HCT116 (cell line): ENCODE measurements around the gene PBX1. TPM values are rescaled to one million over a fixed set of nuclear protein-coding genes. Genes with fewer than 3 reads are reported as not detected.

Source experiments
- ATAC-seq: fragments of 200-7000 bp; cut with Tn5 transposase; 2 replicates; pipeline ENCODE4 v1.9.1; 2020; ENCODE audit warnings: mild to moderate bottlenecking, moderate library complexity
- BruUV-seq: library from RNA; stranded (reverse); fragments of 400-500 nt; replicated peaks from 2 replicates; lab custom pipeline; 2021; lab: Mats Ljungman, UMichigan
- CTCF ChIA-PET: fragments of 300-600 bp; sonication (Branson Sonifier 250); formaldehyde crosslinking; loops from one replicate; lab custom pipeline; 2021; ENCODE audit warnings: antibody characterized with exemption; lab: Charles Lee
- POLR2A ChIA-PET: fragments of 300-600, 350-600 bp; sonication (Branson Sonifier 250); formaldehyde crosslinking; loops from one replicate; lab custom pipeline; 2021; ENCODE audit warnings: antibody characterized with exemption; lab: Charles Lee
- RAD21 ChIA-PET, 2 experiments: fragments of 300-600 bp; sonication (Branson Sonifier 250); formaldehyde crosslinking; loops; one replicate each; lab custom pipeline; 2023; ENCODE audit warnings: low total read pairs in 2 of 2; ENCODE audit not compliant: uncharacterized antibody in 2 of 2, unreplicated experiment in 2 of 2, low non-redundant PET in 1 of 2; lab: Charles Lee
- DNase-seq: peaks from one replicate; pipeline ENCODE4 v3.0.0-alpha.2; 2010; ENCODE audit warnings: low read depth, low spot score
- H2AFZ ChIP-seq: fragments of 200-600 bp; shearing (Covaris generic), sonication (generic); 2 replicates; pipeline ENCODE4 v1.6.1; 2017; ENCODE audit warnings: low read depth, mixed run types, mixed read lengths, antibody characterized with exemption, low read length; ENCODE audit not compliant: poor library complexity, severe bottlenecking
- H3K27ac ChIP-seq: 2 replicates; pipeline ENCODE4 v1.5.1; 2012; ENCODE audit warnings: low read depth, low read length
- H3K27me3 ChIP-seq: fragments of 200-600 bp; sonication (generic); 2 replicates; pipeline ENCODE4 v1.6.1; 2016; ENCODE audit warnings: mixed run types, low read length, mixed read lengths; ENCODE audit not compliant: insufficient read depth
- H3K36me3 ChIP-seq, 2 experiments: fragments of 200-500 bp in 1 of 2; fragments of 200-600 bp in 1 of 2; sonication (Bioruptor generic) in 1 of 2; sonication (generic) in 1 of 2; 2 replicates each; pipeline versions ENCODE4 v1.5.1 to v1.6.1; 2014 to 2016; ENCODE audit warnings: low read length in 2 of 2, inconsistent platforms in 1 of 2, mixed read lengths in 1 of 2, mixed run types in 1 of 2; ENCODE audit not compliant: insufficient read depth in 2 of 2, control insufficient read depth in 1 of 2
- H3K4me1 ChIP-seq, 2 experiments: fragments of 200-600 bp in 1 of 2; sonication (generic) in 1 of 2; 2 replicates each; pipeline versions ENCODE4 v1.5.1 to v1.6.1; 2012 to 2017; ENCODE audit warnings: low read length in 2 of 2, inconsistent platforms in 1 of 2, mild to moderate bottlenecking in 1 of 2, mixed read lengths in 1 of 2, mixed run types in 1 of 2, moderate library complexity in 1 of 2; ENCODE audit not compliant: insufficient read depth in 2 of 2, control insufficient read depth in 1 of 2
- H3K4me2 ChIP-seq: fragments of 200-600 bp; sonication (generic); 2 replicates; pipeline ENCODE4 v1.6.1; 2017; ENCODE audit warnings: mixed run types, low read length, mixed read lengths
- H3K4me3 ChIP-seq, 2 experiments: fragments of 200-600 bp in 1 of 2; sonication (generic) in 1 of 2; replicated peaks in 1 of 2; 2 replicates each; pipeline ENCODE4 v1.5.1; 2011 to 2016; ENCODE audit warnings: low read length in 2 of 2, control low read depth in 1 of 2, low read depth in 1 of 2, mild to moderate bottlenecking in 1 of 2, mixed read lengths in 1 of 2, mixed run types in 1 of 2
- H3K79me2 ChIP-seq: fragments of 200-600 bp; sonication (generic); 2 replicates; pipeline ENCODE4 v1.6.1; 2017; ENCODE audit warnings: mild to moderate bottlenecking, mixed run types, low read length, moderate library complexity, mixed read lengths; ENCODE audit not compliant: insufficient read depth
- H3K9ac ChIP-seq: fragments of 200-600 bp; sonication (generic); 2 replicates; pipeline ENCODE4 v1.6.1; 2016; ENCODE audit warnings: low read length, mixed read lengths
- H3K9me2 ChIP-seq: fragments of 200-600 bp; sonication (generic), shearing (Covaris generic); 2 replicates; pipeline ENCODE4 v1.6.1; 2017; ENCODE audit warnings: mixed run types, mild to moderate bottlenecking, moderate library complexity; ENCODE audit not compliant: insufficient read depth
- H3K9me3 ChIP-seq, 2 experiments: fragments of 200-500 bp in 1 of 2; fragments of 200-600 bp in 1 of 2; sonication (Bioruptor generic) in 1 of 2; sonication (generic) in 1 of 2; 2 replicates each; pipeline ENCODE4 v1.6.1; 2014 to 2017; ENCODE audit warnings: low read length in 2 of 2, mixed read lengths in 2 of 2, inconsistent platforms in 1 of 2, low read depth in 1 of 2, mild to moderate bottlenecking in 1 of 2, mixed run types in 1 of 2, moderate library complexity in 1 of 2; ENCODE audit not compliant: control insufficient read depth in 1 of 2, insufficient read depth in 1 of 2
- H4K20me1 ChIP-seq: fragments of 200-600 bp; sonication (generic), shearing (Covaris generic); 2 replicates; pipeline ENCODE4 v1.6.1; 2017; ENCODE audit warnings: mixed run types, mild to moderate bottlenecking, moderate library complexity; ENCODE audit not compliant: insufficient read depth
- CTCF ChIP-seq, 3 experiments: fragments of 200-600 bp in 1 of 3; sonication (generic) in 1 of 3; IDR thresholded peaks in 2 of 3; conservative IDR thresholded peaks in 1 of 3; 2 replicates each; pipeline ENCODE4 v1.5.1; 2012 to 2017; ENCODE audit warnings: low read depth in 2 of 3, low read length in 2 of 3, antibody characterized with exemption in 1 of 3, borderline replicate concordance in 1 of 3, control low read depth in 1 of 3, mild to moderate bottlenecking in 1 of 3, mixed read lengths in 1 of 3, mixed run types in 1 of 3, moderate library complexity in 1 of 3; ENCODE audit not compliant: insufficient read depth in 1 of 3
- EGR1 ChIP-seq: IDR thresholded peaks from 2 replicates; pipeline ENCODE4 v1.6.1; 2012; ENCODE audit warnings: low read depth
- ELF1 ChIP-seq: IDR thresholded peaks from 2 replicates; pipeline ENCODE4 v1.6.1; 2012; ENCODE audit warnings: low read depth, borderline replicate concordance
- EZH2phosphoT487 ChIP-seq: fragments of 200-600 bp; IDR thresholded peaks from 2 replicates; pipeline ENCODE4 v1.6.1; 2018; ENCODE audit warnings: antibody characterized with exemption, borderline replicate concordance
- FOSL1 ChIP-seq: IDR thresholded peaks from 2 replicates; pipeline ENCODE4 v1.6.1; 2012; ENCODE audit warnings: low read depth
- MAX ChIP-seq: IDR thresholded peaks from 2 replicates; pipeline ENCODE4 v1.6.1; 2012
- POLR2A ChIP-seq: IDR thresholded peaks from 2 replicates; pipeline ENCODE4 v1.7.0; 2011; ENCODE audit warnings: borderline replicate concordance; ENCODE audit not compliant: insufficient read depth, insufficient read length; ENCODE audit errors: extremely low read depth
- SIN3A ChIP-seq: IDR thresholded peaks from 2 replicates; pipeline ENCODE4 v1.6.1; 2012; ENCODE audit warnings: low read depth
- SP1 ChIP-seq: IDR thresholded peaks from 2 replicates; pipeline ENCODE4 v1.6.1; 2012; ENCODE audit warnings: low read depth
- SRF ChIP-seq: IDR thresholded peaks from 2 replicates; pipeline ENCODE4 v1.6.1; 2012; ENCODE audit warnings: low read depth
- TCF7L2 ChIP-seq: IDR thresholded peaks from 2 replicates; pipeline ENCODE4 v1.7.0; 2011; ENCODE audit warnings: borderline replicate concordance, inconsistent platforms; ENCODE audit not compliant: insufficient read depth, insufficient read length; ENCODE audit errors: extremely low read depth
- YY1 ChIP-seq: IDR thresholded peaks from 2 replicates; pipeline ENCODE4 v1.6.1; 2011; ENCODE audit warnings: low read length, low read depth, moderate library complexity, mild to moderate bottlenecking; ENCODE audit not compliant: insufficient replicate concordance; ENCODE audit errors: extremely low read depth
- ZFX ChIP-seq: fragments of 450-650 bp; IDR thresholded peaks from 2 replicates; pipeline ENCODE4 v1.6.1; 2017
- intact Hi-C: fragments of 100-400 bp; cut with micrococcal nuclease; formaldehyde crosslinking; loops from 2 replicates; pipeline ENCODE4 v1.10.0; 2022
- total RNA-seq: library from RNA; stranded (reverse); gene quantifications from one replicate; pipeline ENCODE4 v1.2.1, GENCODE V29; 2021; ENCODE audit not compliant: unreplicated experiment
- TF ChIP-seq, protein P1 (sequence below): IDR thresholded peaks from 2 replicates; pipeline ENCODE4 v1.6.1; 2012; ENCODE audit warnings: low read depth
- TF ChIP-seq, protein P2 (sequence below): IDR thresholded peaks from 2 replicates; pipeline ENCODE4 v1.6.1; 2012

The PBX1 gene
- total RNA-seq, 1 experiment from 2014 or later: 29.6 TPM

DNA sequence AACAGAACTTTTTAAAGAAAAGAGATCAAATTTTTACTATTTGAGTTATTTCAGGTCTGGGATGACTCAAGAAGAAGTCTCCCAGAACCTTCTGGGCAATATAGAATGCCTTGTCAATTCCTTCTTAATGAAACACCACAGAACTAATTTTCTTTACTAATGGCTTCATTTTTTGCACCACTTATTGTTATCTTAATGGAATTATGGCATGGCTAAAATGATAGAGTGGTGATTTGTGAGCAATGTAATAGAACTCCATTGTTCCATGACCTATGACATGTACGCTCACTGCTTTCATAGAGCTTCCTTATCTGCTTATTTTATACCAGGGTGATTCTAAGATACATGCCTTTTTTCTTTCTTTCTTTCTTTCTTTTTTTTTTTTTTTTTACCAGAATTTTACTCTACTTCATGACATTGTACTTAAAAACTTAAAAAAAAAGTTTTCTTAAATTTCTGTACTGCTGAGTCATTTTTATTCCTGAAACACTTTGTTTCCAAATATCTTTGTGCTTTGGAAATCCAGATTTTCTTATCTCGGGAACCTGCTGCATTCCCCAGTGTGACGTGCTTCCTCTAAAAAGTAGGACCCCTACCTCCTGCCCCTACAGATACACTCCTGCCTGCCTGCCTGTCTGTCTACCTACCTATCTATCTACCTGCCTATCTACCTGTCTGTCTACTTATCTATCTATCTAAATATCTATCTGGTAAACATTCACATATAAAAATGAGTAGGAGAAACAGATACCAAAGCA lies 284.9 kb downstream of the PBX1 start (continued):
- TF ChIP-seq, protein P1, sequence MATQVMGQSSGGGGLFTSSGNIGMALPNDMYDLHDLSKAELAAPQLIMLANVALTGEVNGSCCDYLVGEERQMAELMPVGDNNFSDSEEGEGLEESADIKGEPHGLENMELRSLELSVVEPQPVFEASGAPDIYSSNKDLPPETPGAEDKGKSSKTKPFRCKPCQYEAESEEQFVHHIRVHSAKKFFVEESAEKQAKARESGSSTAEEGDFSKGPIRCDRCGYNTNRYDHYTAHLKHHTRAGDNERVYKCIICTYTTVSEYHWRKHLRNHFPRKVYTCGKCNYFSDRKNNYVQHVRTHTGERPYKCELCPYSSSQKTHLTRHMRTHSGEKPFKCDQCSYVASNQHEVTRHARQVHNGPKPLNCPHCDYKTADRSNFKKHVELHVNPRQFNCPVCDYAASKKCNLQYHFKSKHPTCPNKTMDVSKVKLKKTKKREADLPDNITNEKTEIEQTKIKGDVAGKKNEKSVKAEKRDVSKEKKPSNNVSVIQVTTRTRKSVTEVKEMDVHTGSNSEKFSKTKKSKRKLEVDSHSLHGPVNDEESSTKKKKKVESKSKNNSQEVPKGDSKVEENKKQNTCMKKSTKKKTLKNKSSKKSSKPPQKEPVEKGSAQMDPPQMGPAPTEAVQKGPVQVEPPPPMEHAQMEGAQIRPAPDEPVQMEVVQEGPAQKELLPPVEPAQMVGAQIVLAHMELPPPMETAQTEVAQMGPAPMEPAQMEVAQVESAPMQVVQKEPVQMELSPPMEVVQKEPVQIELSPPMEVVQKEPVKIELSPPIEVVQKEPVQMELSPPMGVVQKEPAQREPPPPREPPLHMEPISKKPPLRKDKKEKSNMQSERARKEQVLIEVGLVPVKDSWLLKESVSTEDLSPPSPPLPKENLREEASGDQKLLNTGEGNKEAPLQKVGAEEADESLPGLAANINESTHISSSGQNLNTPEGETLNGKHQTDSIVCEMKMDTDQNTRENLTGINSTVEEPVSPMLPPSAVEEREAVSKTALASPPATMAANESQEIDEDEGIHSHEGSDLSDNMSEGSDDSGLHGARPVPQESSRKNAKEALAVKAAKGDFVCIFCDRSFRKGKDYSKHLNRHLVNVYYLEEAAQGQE: no peak
- TF ChIP-seq TCF7L2: no peak
- TF ChIP-seq, protein P2, sequence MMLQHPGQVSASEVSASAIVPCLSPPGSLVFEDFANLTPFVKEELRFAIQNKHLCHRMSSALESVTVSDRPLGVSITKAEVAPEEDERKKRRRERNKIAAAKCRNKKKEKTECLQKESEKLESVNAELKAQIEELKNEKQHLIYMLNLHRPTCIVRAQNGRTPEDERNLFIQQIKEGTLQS: no peak
- no peak for TF ChIP-seq EGR1

GRCh38 chr1:164846731-164847691 lies 288.0 kb downstream of the PBX1 start:
- Histone ChIP-seq H3K36me3 (no peaks in the 10 kb centered on the region), H3K27ac (no peak overlapping the region), H2AFZ (no peak overlapping the region), H3K4me3 (no peak overlapping the region), H3K4me1 (no peaks in the 10 kb centered on the region), H3K9me3 (no peaks in the 10 kb centered on the region), H3K4me2 (no peak overlapping the region), H3K27me3 (no peaks in the 10 kb centered on the region), H4K20me1 (no peaks in the 10 kb centered on the region), H3K9ac (no peak overlapping the region), H3K9me2 (no peaks in the 10 kb centered on the region), H3K79me2 (no peaks in the 10 kb centered on the region)
- ChIA-PET POLR2A (no interaction called here), CTCF (no interaction called here), RAD21 (no interaction called here)
- ATAC-seq: no peak
- intact Hi-C loops: no loop called here
- no peak for DNase-seq
- BruUV-seq: no TSS peak
- TF ChIP-seq FOSL1: no peak
- no peak for TF ChIP-seq SRF
- no peak for TF ChIP-seq SIN3A
- TF ChIP-seq EZH2phosphoT487: no peak
- TF ChIP-seq MAX: no peak
- no peak for TF ChIP-seq SP1
- no peak for TF ChIP-seq ZFX
- TF ChIP-seq CTCF (IDR thresholded peaks at IDR 0.05 in 2 of 3, conservative IDR thresholded peaks at IDR 0.05 in 1 of 3; ENCODE audit: borderline replicate concordance in 1 of 3, insufficient read depth in 1 of 3, low read depth in 2 of 3, low read length in 2 of 3): no peak
- no peak for TF ChIP-seq POLR2A
- no peak for TF ChIP-seq ELF1
- TF ChIP-seq YY1: no peak
- no peak for TF ChIP-seq EGR1
